ENCODE measurements around the gene TSKU.
"Not testable (repeated sequence)": the region's sequence is repeated elsewhere in the genome, so short reads cannot be mapped to it uniquely, and the experiment has no call there.

TSKU gene

DNA sequence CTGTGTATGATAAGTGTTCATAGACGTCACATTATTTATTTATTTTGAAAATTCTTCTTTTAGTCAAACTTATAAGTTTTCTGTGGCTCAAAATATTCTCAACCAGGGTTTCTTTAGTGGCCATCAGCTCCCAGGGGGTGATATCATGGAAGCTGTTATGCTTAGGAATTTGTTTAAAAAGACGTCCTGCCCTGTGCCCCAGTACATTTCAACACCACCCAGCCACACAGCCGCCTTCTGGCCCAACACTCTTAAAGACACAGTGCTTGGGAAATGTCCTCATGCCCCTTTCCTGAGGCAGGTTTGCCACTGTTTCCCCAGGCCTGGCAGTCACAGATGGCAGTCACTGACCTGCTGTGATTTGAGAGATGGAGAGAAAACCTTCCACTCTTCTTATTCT lies 19.9 kb downstream of the TSKU start:
- no peak for DNase-seq

DNA sequence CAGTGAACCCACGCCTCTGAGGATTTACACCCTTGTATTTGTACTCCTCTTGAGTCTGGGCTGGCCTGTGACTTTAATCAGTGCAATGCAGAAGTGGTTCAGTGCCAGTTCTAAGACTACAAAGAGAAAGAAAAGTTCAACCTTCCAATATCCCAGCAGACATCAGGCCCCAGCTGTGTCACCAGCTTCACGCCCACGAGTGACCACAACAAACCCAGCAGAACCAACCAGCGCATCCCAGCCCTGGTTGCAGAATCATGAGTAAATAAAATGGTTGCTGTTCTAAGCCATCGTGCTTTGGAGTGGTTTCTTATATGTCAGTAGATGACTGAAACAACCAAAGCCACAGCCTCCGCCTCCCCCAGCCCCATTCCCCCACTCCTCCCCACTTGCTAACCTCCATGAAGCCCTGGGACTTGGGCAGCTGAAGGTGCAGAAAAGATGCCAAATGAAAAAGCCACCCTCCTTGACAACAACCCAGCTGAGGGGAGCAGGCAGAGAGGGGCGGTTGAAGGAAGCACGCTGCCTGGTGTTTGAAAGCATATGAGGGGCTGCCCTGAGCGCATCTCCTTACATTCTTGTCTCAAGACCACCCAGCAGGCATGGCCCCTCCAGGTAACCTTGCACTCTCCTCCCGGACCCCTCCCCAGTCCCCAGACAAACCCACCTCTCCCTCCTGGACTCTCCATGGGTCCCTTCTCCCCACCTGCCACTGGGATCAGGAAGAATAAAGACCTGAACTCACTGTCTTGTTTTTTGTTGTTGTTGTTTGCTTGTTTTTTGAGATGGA lies 20.9 kb downstream of the TSKU start:
- no peak for DNase-seq

DNA sequence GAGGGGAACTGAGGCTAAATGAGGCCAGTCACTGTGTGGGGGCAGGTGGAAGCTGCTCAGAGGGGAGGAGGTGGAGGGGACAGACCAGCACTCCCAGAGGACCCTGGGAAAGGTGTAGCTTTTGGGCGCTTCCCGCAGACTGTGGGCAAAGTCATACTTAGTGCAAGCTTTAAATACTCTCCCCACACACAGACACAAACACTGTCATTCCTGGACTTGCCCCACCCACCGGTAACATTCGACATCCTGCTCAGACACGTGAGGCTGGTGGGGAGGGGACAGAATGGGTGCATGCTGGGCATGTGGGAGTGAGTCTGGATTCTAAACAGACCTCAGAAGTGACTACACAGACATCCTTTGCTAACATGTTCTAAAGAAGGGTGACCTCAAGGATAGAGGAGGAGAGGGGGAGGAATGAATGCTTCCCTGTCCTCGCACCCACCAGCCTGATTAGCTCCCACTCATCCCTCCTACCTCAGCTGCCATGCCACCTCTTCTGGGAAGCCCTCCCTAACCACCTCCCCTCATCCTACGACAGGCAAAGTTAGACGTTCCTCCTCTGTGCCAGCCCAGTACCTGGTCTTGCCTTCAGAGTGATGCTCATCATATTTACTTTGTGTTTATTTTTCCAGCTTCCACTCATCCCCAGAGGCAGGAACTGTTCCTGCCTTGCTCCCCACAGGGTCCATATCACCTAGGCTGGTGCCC lies 22.2 kb downstream of the TSKU start:
- no peak for DNase-seq

DNA sequence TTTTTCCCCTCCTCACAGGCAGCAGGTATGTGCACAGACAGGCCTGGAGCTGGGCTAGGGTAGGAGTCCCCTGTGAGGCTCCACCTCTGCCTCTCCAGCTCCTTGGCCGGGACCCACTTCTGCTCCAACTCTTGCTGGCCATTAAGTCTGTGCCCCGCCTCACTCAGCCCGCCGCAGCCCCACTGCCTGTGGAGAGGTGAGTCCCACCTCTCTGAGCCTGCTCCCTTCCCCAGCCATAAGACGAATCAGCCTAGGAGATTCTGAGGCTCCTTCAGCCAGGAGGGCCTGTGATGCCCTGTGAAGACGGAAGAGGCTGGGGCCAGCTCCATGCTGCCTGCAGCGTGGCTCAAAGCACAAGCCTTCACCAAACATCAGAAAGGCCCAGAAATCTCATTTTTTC lies 23.0 kb downstream of the TSKU start:
- DNase-seq, result no peak

DNA sequence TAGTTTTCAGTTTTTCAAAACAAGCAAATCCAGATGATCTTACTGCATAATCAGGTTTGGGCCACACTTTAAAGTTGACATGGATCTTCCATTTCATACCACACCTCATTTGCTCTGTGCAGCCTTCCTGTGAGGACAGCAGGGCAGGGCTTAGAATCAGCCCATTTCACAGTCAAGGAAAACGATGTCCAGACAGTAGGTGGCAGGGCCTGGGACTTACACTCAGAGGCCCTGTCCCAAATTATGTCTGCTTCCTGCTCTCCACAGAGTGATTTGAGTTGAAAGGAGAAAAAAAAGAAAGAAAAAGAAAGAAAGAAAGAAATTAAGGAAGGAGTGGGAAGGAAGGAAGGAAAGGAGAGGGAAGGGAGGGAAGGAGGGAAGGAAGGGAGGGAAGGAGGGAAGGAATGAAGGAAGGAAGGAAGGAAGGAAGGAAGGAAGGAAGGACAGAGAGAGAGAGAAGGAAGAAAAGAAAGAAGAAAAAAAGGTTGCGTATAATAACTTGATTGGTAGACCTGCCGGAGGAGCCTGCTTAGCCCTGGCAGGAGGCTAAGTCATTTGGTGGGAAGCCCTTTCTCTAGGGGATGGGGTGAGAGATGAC lies 23.6 kb downstream of the TSKU start:
- no peak for DNase-seq

DNA sequence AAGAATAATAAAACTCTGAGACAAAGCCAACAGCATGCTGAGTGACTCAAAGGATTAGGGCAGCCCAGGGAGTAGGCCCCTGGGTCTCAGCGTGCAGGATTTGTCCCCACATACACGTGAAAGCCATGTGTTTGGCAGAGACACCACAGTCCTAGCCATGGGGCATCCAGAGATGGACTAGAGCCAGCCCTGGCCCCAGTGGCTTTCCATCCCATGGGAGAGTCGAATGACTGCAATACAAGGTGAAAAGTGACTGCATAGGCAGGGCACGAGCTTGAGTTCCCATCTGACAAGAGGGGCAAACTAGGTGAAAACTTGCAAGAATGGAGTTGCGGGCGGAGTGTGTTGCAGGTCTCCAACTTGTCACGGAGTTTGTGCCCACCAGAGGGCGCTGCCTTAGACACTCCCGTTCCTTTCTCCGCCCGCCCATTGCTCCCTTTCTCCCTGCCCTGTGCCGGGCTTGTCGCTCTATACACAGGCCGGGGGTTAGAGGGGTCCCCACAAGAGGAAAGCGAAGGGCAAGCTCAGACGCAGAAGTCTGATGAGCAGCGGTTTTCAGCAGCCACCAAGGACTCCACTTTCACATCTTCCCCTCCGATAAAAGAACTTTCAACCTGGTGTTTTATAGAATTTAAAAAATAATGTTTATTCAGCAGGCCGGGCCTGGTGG lies 24.2 kb downstream of the TSKU start:
- DNase-seq, result peak; percentile 58

DNA sequence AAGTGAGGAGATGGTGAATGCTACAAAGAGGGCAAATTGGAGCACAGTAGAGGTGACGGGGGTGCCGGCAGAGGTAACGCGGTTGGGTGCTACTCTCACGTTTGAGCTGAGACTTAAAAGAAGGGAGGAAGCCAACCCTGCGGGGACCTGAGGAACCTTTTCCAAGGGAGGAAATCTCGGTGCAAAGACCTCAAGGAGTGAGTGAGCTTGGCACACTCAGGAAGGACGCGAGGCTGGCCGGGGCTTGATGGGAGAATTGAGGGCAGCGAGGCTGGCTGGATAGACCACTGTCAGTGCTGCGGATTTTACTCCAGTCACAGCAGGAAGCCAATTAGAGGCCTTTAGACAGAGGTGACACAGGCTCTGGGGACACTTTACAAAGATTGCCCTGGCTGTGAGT lies 25.0 kb downstream of the TSKU start:
- no peak for DNase-seq

DNA sequence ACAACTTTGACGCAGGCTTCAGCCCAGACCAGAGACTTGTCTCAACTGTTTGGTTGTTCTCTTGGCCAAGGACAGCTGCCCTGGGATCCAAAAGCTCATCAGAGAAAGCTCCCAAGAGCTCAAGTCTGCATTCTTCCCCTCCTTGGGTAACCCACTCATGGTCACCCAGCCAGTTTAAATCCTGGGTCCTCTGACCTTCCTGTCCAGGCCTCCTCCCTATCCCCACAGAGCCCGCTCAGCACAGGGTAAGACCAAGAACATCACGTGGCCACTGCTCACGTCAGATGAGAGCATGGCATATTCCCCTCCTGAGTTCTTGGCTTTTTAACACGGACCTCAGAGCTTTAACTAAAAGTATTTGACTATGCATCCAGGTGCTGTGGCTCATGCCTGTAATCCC lies 25.8 kb downstream of the TSKU start:
- DNase-seq, result no peak

DNA sequence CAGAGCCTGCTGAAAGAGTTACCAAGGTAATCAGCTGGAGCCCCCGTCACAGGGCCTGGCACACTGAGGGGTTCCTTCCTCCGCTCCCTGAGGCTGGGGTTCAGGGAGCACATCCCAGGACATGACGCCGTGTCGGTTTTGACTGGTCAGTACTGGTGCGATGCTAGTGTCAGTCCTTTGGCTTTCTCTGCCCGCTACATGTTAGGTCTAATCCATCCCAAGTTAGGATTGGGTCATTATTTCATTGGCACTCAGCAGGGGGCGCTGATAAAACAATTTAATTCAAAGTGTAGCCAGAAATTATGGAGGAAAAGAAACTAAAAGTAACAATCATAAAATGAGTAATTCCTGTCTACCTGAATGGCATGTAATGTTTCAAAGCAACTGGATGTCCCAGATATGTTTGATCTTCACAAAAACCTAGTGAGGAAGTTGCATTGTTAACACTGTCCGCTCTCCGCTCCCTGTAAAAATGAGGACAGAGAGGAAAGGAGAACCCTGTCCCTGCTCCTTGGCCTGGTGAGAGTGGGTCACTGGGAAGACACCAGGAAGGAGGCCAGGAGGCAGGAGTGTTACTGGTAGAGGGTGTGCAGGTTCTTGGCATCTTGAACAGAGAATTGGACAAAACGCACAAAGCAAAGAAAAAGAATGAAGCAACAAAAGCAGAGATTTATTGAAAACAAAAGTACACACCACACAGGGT lies 27.1 kb downstream of the TSKU start:
- DNase-seq, result no peak

DNA sequence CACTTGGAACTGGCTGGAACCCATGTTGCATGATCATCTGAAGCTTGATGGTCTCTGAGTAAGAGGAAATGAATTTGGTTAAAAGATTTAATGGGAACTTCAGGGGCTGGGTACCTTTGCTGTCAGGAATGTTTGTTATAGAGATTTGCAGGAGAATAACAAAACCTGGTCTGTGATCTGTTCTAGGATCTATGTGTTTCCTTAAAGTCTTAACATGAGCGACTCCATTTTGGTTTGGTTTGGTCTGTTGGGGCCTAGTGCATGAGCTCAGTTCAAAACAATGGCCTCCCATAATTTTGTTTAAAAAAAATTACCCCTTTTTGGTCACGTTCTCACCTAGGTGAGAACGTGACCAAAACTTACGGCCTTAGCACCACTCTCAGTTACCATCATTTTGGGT lies 28.1 kb downstream of the TSKU start:
- DNase-seq, result no peak

DNA sequence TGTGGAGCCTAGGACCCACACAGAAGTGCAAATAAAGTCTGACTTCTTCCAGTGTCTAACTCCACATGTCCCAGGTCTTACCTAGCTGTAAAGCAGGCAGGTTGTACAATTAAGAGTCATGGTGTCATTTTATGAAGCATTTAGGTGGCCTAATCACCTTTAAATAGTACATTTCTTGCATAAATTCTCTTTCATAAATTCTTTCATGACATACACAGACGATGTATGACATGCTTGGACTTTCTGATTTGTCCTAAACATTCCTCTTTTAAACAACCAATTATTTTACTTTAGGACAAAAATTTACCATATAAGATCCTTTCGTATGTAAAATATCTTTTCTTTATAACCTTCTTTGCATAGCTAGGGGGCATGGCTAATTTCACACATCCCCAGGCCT lies 31.3 kb downstream of the TSKU start:
- DNase-seq, result no peak

DNA sequence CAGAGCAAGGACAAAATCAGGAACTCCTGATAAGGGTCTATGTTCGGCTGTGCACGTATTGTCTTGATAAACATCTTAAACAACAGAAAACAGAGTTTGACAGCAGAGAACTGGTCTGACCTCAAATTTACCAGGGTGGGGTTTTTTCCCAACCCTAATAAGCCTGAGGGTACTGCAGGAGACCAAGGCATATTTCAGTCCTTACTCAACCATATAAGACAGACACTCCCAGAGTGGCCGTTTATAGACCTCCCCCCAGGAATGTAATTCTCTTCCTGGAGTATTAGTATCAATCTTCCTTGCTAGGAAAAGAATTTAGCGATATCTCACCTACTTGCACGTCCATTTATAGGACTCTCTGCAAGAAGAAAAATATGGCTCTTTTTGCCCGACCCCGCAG lies 32.5 kb downstream of the TSKU start:
- DNase-seq, result not testable (repeated sequence)

DNA sequence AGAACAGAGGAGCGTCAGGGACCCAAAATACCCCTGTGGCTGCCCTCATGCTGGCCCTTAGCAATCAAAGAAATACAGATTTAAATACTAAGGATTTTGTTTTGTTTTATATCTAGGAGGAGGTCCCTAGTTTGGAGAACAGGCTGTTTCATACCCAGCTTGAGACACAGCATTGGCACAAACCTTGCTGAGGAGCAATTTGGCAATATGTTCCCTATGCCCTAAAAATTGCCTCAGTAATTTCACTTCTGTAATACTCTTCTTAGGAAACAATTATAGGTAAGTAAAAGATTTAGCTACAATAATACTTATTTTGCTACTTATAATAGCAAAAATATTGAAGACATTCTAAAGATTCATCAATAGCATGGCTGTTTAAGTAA lies 37.0 kb downstream of the TSKU start:
- DNase-seq, result no peak

DNA sequence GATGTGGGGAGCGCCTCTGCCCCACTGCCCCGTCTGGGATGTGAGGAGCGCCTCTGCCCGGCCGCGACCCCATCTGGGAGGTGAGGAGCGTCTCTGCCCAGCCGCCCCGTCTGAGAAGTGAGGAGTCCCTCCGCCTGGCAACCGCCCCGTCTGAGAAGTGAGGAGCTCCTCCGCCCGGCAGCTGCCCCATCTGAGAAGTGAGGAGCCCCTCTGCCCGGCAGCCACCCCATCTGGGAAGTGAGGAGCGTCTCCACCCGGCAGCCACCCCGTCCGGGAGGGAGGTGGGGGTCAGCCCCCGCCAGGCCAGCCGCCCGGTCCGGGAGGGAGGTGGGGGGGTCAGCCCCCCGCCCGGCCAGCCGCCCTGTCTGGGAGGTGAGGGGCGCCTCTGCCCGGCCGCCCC lies 38.2 kb downstream of the TSKU start:
- DNase-seq, result not testable (repeated sequence)

DNA sequence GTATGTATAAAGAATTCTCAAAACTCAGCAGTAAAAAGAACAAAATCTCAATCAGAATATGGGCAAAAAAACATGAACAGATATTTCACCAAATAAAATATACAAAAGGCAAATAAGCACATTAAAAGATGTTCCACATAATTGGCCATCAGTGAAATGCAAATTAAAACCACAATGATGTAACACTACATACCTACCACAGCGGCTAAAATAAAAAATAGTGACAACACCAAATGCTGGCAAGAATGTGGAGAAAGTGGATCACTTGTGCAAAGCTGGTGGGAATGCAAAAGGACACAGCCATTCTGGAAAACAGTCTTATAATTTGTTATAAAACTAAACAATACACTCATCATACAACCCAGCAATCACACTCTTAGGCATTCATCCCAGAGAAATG lies 39.2 kb downstream of the TSKU start:
- DNase-seq, result no peak

DNA sequence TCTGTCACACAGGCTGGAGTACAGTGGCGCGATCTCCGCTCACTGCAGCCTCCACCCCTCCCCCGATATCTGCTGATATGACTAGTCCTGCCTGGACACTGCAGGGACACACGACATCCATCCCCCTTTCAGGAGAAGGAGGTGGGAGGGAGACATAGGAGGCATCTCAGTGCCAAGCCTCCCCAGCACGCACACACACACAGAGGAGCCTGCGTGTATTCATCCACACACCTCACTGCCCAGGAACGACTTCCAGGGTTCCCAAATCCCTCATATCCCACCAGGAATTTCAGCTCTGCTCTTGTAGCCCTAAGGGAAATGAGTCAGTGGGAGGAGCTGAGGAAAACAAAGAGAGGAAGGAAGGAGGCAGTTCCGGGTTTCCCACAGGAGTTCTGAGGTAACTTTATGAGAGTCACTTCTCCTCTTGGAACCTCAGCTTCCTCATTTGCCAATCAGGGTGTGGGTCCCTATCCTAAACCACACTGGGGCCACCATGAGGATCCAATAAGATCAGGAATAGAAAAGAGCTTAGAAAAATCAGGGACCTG lies 40.4 kb downstream of the TSKU start:
- no peak for DNase-seq

DNA sequence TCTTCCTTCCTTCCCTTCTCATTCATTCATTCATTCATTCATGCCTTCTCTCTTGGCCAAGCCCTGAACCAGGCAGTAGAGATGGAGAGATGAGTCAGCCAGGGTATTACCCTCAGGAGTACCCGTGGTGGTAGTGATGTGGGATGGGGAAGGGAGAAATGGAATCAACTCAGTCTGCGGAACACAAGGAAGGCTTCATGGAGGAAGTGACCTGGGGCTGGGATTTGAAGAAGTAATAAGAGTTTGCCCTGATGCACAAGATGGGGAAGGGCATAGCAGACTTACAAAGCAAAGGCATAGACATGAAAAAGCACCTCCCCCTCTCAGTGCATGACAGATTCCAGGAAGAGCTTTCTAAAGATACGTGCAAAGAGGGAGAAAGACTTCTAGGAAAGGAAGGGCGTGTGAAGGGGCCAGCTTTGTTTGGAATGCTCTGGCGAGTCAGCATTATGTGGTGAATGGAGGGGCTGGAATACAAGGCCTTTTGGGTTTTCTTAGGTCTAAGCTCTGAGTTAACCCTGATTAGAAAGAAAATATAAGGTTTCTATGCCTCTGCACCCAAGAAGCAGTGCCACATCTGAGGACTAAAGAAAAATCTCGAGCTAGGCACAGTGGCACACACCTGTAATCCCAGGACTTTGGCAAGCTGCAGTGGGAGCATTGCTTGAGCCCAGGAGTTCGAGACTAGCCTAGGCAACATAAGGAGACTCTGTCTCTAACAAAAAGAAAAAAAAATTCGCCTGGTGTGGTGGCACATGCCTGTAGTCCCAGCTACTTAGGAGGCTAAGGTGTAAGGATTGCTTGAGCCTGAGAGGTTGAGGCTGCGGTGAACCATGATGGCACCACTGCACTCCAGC lies 41.2 kb downstream of the TSKU start:
- DNase-seq, result no peak

DNA sequence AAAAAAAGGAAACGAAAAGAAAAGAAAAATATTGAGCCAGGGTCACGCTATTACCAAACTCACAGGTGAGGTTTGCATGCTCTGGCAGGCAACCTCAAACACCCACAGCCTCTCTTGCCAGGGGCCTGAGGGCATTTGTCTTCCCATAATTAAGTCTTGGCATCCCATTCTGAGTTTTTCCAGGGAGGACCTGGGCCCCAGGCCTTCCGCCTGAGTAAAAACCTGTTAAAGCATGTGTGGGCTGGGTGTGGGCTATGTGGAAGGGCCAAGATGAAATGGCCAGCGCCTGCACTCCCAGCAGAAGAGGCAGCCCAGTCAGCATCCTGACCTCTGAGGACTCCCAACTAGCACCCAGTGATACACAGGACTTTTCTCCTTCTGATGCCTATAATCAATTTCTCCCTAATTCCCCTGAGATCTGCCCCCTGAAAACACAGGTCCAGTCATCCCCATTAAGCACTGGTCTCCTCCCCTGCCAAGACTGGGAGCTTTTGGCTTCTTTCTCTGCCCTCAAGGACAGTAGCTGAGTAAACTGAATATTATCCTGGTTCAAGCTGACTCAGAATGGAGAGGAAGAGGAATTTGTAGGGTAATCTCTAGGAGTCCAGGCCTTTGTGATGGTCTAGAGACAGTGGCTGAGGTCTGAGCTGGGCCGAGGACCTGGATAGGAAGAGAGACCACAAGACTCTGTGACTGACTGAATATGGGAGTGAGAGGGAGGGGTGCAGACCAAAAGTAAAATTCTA lies 42.0 kb downstream of the TSKU start:
- DNase-seq, result peak; percentile 15

DNA sequence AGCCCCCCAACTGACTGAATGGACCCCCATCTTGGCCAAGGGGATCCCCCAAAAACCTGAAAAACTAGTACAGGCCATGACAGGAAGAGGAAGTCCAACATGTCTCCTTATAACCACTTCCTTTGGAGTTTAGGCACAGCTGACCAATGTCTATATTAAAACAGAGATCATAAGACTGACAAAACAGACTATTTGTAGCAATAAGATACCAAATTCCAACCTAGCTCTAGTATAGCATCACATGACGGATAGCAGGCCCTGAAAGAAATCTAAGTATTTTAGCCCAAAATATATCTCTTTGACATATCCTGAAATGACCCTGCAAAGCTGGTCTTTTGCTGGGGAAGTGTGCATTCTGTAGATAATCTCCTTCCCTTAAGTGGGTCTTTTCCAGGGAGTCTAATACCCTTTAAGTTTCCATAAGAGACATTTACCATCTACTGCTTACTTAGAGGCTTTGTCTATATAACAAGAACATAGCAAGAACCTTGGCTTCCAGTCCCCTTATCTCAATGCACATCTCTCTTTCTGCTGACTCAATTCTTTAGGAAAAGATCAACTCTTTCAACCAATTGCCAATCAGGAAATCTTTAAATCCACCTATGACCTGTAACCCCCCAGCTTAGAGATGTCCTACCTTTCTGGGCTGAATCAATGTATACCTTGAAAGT lies 42.7 kb downstream of the TSKU start:
- no peak for DNase-seq

DNA sequence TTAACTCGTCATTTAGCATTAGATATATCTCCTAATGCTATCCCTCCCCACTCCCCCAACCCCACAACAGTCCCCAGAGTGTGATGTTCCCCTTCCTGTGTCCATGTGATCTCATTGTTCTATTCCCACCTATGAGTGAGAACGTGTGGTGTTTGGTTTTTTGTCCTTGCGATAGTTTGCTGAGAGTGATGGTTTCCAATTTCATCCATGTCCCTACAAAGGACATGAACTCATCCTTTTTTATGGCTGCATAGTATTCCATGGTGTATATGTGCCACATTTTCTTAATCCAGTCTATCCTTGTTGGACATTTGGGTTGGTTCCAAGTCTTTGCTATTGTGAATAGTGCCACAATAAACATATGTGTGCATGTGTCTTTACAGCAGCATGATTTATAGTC lies 43.4 kb downstream of the TSKU start:
- not testable (repeated sequence) for DNase-seq
